Measurements from ENCODE around the gene OR2V2.

GRCh38 chr5:181114284-181114843 lies 33.0 kb upstream of the OR2V2 start:
- TF ChIP-seq POLR2AphosphoS5 (IDR thresholded peaks at IDR 0.05; ENCODE audit: low read depth) (no peak), CTCF (IDR thresholded peaks at IDR 0.05; ENCODE audit: insufficient read depth, low read length) (no peak), REST (IDR thresholded peaks at IDR 0.05; ENCODE audit: insufficient replicate concordance, low read depth) (no peak)
